GM12891 (cell line): ENCODE data around the gene IQUB.

Experiments used
- POLR2A ChIP-seq: IDR thresholded peaks from 2 replicates; pipeline ENCODE4 v1.6.1; 2011; ENCODE audit warnings: low read depth, low read length, control low read depth
- POLR2AphosphoS5 ChIP-seq: IDR thresholded peaks from 2 replicates; pipeline ENCODE4 v1.6.1; 2011; ENCODE audit warnings: low read depth, low read length, control low read depth
- SPI1 ChIP-seq: IDR thresholded peaks from 2 replicates; pipeline ENCODE4 v1.6.1; 2011; ENCODE audit warnings: low read depth, low read length, control low read depth
- TAF1 ChIP-seq: IDR thresholded peaks from 2 replicates; pipeline ENCODE4 v1.6.1; 2011; ENCODE audit warnings: low read depth, low read length, control low read depth

DNA sequence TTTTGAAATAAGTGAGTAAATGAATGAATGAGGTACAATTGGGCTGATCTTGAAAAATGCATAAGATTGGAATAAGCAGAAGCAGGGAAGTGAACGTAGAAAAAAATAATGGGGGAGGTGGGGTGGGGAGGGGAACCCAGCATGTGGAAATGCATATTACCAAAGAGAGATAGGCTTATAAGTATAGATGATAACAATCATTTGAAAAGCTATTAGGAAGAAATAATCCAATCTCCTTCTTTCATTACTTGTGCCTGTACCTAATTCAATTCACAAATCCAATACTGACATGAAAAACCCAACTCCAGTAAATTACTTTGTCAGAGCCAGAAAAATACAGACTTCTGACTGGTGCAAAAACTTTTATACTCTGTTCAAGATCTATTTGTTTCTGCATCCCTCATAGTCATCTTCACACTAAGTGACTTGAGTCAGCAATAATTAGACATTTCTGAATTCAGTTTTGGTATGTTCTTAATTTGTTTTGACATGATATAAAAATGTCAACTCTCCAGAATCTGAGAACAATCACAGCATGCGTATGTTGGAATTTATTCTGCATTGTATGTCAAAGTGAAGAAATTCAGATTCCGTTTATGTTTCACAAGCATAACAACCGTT, 99.2 kb downstream of the IQUB start:
- TF ChIP-seq POLR2AphosphoS5 (no peak), POLR2A (no peak), SPI1 (no peak), TAF1 (no peak)
